Choroid plexus epithelial cell (primary cell): ENCODE results near the gene HOXD9.

Experiments used
- DNase-seq: peaks from one replicate; pipeline ENCODE4 v3.0.0-alpha.2; 2010; ENCODE audit warnings: low read depth
- H3K4me3 ChIP-seq: 2 replicates; pipeline ENCODE4 v1.5.1; 2011; ENCODE audit warnings: low read depth, mild to moderate bottlenecking, control low read depth, low read length, moderate library complexity
- TF ChIP-seq, protein P1 (sequence below): conservative IDR thresholded peaks from 2 replicates; pipeline ENCODE4 v1.5.1; 2011; ENCODE audit warnings: low read depth, mild to moderate bottlenecking, control low read depth, inconsistent platforms, low read length, moderate library complexity

The HOXD9 gene

GRCh38 chr2:176146645-176147044 is 24.1 kb downstream of the HOXD9 start:
- no peak for DNase-seq
- TF ChIP-seq, protein P1, sequence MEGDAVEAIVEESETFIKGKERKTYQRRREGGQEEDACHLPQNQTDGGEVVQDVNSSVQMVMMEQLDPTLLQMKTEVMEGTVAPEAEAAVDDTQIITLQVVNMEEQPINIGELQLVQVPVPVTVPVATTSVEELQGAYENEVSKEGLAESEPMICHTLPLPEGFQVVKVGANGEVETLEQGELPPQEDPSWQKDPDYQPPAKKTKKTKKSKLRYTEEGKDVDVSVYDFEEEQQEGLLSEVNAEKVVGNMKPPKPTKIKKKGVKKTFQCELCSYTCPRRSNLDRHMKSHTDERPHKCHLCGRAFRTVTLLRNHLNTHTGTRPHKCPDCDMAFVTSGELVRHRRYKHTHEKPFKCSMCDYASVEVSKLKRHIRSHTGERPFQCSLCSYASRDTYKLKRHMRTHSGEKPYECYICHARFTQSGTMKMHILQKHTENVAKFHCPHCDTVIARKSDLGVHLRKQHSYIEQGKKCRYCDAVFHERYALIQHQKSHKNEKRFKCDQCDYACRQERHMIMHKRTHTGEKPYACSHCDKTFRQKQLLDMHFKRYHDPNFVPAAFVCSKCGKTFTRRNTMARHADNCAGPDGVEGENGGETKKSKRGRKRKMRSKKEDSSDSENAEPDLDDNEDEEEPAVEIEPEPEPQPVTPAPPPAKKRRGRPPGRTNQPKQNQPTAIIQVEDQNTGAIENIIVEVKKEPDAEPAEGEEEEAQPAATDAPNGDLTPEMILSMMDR, result no peak
- no peak overlapping the region for H3K4me3 ChIP-seq

DNA sequence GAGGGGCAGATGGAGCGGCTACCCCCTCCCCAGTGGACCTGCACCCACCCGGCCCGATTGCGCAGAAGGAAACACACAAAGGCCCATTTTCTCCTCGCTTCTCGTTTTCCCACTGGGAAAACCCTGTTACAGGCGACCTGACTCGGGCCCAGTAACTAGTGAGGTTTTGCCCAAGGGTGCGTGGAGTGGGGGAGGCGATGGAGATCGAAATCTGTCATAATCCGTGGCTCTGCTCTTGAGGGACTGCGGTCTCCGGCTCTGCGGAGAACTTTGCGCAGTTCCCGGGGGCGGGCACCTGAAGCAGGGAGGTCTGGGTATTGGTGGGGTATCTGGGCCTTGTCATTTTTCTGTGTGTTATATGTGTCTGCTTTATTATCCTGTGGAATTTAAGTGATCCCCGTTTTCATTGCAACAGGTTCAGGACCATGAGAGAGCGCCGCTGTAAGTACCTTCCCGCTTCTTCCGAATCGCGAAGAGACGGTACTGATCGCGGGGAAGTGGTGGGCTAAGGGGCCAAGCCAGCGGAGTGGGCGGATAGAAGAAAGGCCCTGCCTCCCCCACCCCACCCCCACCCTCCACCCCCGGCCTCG is 24.8 kb downstream of the HOXD9 start:
- H3K4me3 ChIP-seq, result no peak overlapping the region
- no peak for DNase-seq
- TF ChIP-seq, protein P1, result no peak

- TF ChIP-seq, protein P1, result no peak
- no peak overlapping the region for H3K4me3 ChIP-seq
- DNase-seq, result no peak
Measured at GRCh38 chr2:176147800-176148496, 25.4 kb downstream of the HOXD9 start.

DNA sequence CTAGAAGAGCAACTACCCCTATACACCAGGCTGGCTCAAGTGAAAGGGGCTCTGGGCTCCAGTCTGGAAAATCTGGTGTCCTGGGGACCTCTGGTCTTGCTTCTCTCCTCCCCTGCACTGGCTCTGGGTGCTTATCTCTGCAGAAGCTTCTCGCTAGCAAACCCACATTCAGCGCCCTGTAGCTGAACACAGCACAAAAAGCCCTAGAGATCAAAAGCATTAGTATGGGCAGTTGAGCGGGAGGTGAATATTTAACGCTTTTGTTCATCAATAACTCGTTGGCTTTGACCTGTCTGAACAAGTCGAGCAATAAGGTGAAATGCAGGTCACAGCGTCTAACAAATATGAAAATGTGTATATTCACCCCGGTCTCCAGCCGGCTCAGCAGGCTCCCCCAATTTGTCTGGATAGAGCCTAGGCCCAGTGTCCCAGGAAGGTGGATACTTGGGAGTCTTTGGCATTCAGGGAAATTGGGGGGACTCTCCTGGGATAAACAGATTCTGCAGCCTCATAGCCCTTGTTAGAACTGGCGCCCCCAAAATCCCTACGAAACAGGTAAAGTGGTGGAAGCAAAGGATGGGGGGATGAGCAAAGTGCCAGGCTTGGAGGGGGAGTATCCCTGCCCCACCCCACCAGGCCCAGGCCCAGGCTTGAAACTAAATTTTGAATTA is 26.4 kb downstream of the HOXD9 start:
- TF ChIP-seq, protein P1, result no peak
- no peak overlapping the region for H3K4me3 ChIP-seq
- DNase-seq, result no peak

DNA sequence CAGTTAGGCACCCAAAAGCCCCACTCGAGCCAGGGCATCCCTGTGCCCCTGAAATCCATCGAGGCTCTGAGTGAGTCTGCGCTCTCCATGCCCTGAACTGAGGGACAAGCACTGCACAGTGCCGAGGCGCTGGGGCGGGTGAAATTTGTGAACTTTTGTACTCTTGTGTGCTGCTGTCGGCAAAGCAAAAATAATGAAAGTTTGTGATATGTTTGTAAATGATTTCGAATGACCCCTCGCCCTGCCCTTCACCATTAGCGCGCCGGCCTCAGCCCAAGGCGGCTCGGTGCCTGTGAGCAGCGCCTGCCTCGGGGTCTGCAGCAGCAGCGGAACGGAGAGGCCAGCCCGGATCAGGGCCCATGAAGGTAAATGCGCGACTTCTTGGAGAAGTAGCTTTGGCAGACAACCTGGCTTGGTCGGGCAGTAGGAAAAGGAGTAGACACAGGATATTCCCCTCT is 27.0 kb downstream of the HOXD9 start:
- no peak for DNase-seq
- TF ChIP-seq, protein P1, result no peak

DNA sequence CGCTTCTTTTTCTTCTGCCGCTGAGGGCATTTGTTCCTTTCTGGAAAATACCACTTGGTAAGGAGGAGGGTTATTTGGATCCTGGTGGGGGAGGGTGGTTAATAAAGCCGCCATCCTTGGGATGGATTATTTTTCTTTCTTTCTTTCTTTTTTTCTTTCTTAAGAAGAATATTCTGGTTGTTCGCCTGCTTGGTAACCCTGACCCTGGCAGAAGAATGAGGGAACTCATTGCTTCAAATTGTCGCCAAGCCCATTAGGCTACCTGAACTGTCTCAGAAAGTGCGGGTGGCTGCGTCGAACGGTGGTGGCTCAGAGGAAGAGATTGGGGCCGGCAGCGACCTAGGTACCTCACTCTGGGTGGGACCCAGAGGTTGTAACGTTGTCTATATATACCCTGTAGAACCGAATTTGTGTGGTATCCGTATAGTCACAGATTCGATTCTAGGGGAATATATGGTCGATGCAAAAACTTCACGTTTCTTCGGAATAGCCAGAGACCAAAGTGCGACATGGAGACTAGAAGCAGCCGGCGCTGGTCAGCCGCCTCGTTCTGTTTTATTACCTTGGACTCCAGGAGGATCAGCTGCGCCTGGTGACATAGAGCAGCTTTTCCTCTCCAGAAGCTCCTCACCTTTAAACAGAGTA is 27.5 kb downstream of the HOXD9 start:
- H3K4me3 ChIP-seq, result no peak overlapping the region
- DNase-seq, result no peak
- TF ChIP-seq, protein P1, result no peak

More for the DNA sequence above, 27.0 kb downstream of the HOXD9 start:
- no peak overlapping the region for H3K4me3 ChIP-seq
